NT2/D1 (cell line): ENCODE measurements around the gene PRSS56.

Experiments
- SUZ12 ChIP-seq: IDR thresholded peaks from 2 replicates; pipeline ENCODE4 v1.6.1; 2011; ENCODE audit not compliant: insufficient read length, insufficient read depth; ENCODE audit errors: extremely low read depth
- YY1 ChIP-seq: IDR thresholded peaks from 2 replicates; pipeline ENCODE4 v1.6.1; 2011; ENCODE audit not compliant: insufficient read length, insufficient read depth

DNA sequence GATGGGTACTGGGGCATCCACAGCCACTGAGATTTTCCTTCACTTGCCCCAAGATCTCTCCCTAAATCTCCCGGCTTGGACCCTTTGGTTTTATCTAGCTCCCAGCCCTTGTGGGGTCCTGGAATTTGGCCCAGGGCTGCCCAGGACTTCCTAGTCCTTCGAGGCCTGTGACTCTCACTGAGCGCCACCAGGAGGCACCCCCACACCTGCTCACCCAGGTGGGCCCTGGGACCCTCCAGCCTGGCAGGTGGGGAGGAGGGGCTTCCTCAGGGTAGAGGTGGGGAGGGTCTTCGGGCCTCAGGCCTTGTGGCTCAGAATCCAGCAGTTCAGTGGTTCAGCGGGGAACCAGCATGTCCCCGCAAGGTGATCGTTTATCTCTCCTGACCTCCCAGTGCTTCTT is 11.9 kb upstream of the PRSS56 start:
- no peak for TF ChIP-seq SUZ12
- TF ChIP-seq YY1, result no peak
